HG02798 (cell line): ENCODE results near the gene ZGRF1.

Source experiments
- ATAC-seq: cut with Tn5 transposase; IDR thresholded peaks from one replicate; pipeline ENCODE4 v1.9.1; 2021; ENCODE audit warnings: mild to moderate bottlenecking; ENCODE audit not compliant: unreplicated experiment, poor library complexity

ZGRF1 gene

DNA sequence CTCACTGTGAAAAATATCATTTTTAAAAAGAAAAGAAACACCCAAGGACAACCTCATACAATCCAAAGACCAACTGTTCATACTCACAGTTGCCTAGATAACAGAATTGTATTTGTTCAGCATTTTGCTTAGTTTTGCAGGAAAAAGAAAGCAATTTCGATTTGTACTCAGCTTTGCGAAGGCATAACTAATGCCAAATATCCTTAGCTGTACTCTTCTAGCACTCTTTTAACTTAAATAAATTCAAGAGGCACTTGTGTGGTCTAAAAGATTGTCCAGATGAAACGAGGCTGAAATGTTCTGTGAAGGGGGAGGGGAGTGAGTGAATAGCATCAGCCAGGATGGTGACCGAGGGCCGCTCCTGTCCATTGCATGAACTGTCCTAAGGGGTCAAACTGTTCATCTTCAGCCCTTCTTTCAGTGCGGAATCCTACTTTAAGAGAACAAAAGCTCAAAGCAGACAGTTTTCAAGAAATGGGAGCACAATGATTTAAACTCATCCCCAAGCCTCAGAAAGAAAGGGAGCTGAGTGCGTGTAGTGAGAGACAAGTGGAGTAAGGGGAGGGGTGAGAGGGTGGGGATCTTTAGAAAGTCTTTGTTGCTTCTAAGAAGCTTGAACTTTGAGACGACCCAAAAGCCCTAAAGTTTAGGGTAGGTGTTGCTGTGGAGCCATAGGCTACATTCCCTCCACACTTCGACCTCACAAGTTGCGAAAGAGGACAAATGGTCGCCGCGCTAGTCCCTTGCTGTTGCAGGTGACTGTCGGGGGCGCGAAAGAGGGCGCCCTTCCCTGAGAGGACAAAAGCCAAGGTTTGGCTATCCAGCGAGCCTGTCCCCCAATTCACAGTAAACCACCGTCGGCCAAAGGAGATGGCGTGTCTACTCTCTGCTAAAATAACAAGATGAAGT lies 116.8 kb downstream of the ZGRF1 start:
- ATAC-seq, result no peak

DNA sequence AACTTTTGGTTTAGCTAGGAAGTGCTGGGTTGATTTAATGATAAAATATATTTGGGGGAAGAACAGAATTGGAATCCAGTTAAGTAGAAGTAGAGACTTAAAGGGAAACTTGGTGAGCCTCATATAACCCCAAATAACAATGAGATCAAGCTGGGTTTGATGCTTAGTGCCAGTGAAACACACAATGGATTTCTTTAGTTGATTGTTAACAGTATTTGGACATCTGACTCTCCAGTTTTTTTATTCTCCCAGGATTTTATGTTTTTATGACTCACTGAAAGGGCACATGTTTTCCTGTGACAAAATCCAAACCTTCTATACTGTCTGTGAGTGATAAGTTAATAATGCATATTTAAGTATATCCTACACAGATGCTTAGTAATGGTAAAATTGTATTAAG lies 118.0 kb downstream of the ZGRF1 start:
- no peak for ATAC-seq

DNA sequence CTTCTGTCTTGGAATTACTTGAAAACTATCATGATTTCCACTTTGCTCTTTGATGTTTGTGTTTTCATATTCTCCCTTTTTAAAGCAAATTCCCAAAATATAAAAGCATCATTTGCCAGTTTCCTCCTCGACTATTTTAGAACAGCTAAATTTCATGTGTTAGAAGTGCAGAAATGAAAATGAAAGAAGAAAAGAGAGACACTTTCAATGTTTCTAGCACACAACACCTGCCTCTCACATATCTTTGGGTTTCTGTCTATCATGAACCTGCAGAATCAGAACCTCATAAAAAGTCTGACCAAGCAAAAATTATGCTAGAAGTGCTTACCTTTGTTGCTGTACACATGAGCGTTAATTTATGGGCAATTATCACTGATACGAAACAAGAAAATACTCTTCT lies 118.8 kb downstream of the ZGRF1 start:
- no peak for ATAC-seq

DNA sequence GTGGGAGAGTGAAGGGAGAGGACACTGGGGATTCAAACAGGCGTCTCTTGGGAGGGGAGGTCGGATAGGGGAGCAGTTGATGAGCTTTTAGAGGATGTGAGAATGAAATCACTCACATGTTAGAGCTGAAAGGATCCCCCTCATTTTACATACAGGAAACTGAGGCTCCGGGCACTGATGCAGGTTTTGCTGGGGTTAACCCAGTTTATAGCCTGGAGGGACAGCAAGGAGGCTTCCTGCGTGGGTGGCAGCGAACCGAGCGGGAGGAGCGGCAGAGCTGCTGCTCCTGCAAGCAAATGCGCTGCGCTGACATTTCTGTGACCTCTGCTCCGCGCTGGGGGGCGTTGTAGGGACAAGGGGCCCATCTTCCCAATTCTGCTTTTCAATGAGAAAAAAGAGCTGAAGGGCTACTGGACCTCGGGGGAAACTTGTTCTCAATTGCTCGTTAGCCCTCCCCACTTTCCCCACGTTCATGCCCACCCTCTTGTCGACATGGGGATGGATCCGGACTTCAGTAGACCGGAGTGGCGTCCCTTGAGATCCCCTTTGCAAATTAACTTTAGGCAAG lies 119.6 kb downstream of the ZGRF1 start:
- peak; percentile 20 for ATAC-seq

DNA sequence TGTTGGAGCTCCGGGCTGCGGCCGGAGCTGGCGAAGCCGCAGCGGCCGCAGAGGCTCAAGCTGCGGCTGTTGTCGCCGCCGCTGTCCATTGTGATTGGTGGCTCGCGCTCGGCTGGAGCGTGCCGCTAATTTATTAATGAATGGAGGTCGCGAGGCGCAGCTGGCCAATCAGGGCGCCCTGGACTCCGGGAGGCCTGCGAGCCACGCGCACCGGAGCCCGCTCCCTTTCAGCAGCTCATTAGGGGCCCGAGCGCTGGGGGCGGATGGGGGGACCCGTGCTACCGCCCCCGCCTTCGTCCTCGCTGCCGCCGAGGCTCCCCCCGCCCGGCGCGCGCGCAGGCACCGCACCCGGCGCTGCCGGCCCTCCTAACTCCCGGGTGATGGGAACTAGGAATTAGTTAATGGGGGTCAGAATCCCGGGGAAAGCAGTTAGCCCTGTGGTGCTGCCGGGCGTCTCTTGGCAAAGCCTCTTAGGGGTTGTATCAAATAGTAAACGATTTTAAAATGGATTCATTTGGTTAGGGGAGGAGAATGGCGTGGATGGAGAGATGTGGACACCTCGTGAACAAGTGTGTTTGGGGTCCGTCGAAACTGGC lies 120.1 kb downstream of the ZGRF1 start:
- peak; percentile 22 for ATAC-seq

DNA sequence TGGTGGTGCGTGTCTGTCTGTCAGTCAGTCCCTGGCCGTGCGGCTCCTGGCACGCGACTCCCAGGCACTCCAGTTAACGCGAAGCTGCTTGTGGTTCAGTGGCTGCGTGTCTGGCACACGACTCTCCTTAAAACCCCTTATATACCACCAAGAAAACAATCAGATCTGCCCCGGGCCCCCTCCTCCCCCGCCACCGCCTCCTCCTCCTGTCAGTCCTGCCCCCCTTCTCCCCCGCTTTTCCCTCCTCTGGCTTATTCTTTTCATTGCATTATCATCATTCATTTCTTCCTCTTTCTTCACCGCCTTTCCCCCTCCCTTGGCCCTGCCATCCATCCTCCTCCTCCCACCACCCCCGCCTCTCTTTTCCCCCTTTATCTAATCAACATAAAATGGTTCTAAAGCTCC lies 120.6 kb downstream of the ZGRF1 start, which contains the start of gene NEUROG2:
Gene NEUROG2 (minus strand): TSS at position 115 of the 405 bp plus-strand sequence. CDS start 705 bp downstream, outside the sequence.
- ATAC-seq, result no peak

DNA sequence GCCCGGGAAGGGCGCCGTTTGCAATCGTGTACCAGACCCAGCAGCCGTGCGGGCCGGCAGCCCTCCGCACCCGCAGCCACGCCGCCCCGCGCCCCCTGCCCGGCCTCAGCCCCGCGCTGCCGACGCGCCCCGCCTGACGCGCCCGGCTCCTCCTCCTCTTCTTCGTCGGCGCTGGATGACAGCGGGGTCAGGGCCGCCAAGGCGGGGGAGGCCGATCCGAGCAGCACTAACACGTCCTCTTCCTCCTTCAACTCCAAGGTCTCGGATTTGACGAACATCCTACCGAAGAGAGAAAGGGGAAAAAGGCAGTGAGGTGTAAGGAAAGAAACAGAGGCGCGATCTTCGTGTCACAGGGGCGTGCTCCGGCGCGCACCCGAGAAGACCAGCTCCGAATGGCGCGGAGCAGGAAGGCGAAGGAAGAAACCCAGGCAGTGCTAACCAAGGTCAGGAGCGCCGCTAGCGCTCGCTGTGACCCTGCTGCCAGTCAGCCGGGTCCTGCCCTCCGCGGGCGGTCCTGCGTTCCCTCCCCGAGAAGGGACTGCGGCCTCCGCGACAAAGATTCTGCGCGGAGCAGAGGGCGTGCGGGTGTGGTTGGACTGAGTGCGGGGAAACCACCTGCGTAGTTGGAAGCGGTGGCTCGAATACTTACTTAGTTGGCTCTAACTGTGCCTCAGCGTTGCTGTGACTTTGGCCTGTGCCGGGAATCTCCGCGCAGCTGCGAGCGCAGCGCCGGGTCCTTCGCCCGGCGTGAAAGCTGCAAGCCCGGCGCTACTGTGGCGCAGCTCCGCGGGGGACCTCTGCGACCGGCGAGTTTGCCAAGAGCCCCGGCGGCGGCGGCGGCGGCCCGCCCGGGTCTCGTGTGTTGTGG lies 121.3 kb downstream of the ZGRF1 start:
- ATAC-seq, result peak; percentile 42

DNA sequence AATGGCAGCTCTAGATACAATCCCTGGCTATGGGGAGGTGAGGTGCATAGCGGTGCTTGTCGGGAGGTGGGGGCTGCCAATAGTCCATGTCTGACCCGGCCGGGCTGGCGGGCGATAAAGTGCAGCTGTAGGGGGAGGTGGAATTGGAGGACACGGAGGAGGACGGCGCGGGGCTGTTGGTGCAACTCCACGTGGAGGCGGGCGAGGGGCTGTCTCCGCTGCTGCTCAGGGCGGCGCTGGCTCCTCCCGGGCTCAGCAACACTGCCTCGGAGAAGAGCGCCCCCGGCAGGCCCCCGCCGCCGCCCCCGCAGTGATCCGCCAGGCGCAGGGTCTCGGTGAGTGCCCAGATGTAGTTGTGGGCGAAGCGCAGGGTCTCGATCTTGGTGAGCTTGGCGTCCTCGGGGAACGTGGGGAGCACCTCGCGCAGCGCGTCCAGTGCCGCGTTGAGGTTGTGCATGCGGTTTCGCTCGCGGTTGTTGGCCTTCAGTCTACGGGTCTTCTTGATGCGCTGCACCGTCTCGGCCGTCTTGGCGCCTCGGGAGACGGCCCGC lies 122.0 kb downstream of the ZGRF1 start:
- ATAC-seq, result peak; percentile 14

DNA sequence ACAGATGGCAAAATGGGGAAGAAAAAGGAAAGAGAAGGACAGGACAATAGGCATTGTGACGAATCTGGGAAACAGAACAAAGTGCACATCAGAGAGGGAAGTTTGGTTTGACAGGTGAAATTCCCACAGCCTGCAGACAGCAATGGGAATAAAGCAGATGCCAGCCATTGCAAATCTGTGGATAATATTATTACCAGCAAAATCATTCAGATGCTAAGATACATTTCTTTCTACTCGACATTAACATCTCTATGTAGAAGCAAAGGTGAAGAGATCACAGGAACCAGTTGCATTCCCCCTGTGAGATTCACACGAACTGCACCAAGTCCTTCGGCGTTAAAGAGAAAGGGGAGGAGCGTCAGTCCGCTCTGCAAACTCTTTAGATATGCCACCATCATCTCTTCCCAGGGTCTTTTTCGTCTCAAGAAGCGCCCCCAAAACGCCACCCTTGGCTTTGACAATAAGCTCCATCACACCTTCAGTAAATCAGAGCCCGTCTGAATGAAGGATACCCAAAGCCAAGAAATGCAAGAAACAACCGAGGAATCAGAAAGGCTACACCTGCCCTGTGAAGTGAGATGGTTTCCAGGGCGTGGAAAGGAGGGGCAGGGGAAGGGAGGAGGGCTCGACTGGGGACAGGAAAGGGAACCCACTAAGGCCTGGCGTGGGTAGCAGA lies 122.6 kb downstream of the ZGRF1 start:
- ATAC-seq, result peak; percentile 21

DNA sequence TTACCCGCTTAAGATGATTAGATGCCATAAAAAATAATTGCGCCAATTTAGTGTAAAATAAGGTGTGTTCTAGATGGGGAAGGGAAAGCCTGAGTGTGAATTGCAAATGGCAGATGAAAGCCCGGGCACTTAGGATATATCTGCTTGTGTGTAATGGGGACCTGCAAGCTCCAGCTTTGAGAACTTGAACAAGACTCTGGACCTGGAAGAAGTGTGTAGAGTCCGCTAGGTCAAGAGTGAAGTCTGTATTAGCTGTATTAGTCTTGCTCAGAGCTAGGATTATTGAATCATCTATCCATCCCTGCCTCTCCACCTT lies 124.9 kb downstream of the ZGRF1 start:
- no peak for ATAC-seq

DNA sequence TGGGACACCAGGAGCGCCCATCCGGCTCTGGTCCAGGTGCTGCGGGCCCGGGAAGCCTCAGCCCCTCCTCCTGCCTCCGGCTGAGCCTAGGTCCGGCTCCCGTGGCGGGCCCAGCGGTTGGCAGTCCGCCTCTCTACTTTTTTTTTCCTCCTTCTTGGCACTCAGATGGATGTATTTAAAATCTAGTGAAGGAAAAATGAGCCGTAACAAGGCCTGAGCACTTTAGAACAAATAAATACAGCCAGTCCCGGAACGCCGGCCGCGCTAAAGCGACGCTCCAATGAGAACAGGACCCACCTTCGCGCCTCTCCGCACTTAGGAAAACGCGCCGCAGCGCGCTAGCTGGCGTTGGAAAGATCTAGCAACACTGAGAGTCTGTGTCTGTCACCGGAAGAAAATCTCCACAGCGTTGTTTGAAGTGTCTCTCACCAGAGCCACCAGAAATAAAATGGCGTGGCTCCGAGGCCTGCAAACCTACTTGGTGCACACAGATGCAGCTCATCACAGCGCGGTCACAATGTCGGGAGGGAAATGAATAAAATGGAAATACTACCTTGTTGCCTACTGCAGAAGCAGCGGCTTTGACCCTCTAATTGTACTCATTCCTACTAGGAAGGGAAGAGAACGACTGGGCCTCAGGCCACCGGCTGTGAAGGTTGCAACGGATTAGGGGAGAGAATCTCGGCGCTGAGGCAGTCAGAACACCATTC lies 125.5 kb downstream of the ZGRF1 start:
- ATAC-seq, result no peak

DNA sequence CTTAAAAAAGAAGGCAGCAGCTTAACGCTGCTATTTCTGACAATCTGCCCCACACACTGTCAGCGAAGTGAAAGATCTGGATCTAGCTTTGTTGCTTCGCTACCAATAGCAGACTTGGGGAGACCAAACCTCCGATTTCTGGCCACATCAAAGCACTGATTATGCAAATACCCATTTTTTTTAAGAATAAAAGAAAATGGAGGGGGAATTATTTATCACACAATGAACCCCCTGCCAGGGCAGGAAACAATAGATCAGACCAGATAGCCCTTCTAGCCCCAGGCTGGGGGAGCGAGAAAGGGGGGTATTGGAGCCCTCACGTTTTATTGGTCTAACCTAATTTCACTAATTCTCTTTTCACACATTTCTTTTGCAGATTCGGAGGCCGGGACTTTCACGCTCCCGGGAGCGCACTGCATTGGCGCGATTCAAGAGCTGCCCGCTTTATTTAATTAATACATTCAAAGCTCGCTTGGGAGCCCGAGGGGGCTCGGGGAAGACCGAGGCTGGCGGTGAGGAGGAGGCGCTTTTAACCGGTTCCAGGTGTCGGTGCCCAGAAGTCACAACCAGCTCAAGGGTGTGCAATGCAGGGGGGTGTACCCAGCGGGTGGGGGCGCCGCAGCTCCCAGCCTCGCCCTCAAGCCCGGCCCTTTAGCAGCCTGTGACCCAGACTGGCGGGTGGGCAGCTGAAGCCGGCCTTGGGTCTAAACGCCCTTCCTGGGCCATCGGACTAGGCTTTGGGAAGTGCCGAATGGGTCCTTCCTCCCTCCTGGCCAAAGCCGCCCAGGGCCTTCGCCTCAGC lies 126.2 kb downstream of the ZGRF1 start:
- no peak for ATAC-seq

DNA sequence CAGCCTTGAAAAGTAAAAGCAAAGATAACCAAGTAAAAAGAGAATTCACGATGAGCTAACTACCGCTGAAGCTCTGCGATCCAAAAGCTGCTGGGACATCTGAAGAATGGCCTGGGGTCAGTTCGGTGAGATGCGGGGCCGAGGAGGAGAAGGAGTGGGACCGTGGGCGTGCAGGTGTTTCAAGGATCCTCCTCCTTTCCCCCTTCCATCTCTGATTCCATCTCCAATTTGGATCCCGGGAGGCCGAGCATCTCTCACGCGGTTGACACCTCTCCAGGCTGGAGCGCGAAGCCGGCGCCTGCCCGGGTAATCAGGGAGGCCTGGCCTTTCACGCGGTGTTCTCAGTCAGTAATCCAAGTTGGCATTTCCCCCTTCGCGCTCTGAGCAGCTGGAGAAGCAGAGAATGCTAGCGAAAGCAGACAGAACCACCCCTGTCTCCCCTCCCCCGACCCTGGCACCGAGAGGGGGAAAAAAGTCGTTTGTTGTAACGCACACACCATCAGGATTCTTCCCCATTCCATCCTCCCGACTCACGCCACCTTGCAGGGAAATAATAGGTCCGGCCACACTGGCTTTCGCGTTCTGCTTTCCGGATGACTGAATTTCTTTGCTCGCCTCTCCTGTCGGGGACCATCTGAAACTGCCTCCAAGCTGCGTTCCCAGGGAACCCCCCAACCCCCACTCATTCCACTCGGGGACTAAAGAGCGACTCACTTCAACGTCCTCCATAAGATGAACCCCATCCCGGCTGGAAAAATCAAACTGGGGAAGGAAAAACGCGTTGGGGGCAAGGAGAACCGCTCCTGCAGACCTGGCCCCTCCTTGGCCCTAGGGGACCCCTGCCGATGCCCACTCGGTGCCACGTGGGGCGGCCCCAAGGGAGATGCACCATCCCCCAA lies 127.2 kb downstream of the ZGRF1 start:
- ATAC-seq, result no peak

DNA sequence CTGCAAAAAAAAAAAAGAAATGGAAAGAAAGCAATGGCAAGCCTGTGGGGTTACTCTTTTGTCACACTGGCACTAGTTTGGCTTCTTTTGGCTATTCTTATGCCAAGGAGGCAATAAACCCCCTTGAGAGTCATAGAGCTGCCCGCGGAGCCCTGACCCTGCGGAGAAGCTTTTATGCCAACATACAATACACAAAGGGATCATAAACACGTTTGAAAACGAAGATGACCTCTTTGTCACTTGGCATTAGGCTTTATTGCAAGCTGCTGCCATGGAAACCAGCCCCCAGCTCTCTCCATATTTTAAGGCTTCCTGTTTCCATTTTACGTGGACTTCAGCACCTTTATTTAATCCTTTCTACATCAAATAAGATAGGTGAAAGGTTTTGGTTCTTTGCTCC lies 128.4 kb downstream of the ZGRF1 start:
- ATAC-seq, result no peak

DNA sequence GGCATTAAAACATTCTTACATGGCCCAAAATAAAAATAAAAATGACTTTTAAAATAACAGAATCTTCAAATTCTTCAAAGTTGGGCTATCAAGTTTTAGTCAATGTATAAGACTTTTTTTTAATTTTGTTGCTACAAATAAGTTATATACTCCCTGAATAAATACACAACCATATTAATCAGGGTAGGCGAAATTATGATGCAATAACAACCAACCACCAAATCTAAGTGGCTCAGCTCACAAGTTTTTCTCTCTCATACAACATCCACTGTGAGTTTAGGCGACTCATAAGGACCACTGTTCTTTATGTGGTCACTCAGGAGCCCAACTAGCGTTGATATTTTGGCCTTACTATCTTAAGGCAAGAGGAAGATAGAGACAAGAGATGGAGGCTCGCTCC lies 131.9 kb downstream of the ZGRF1 start:
- ATAC-seq, result no peak

DNA sequence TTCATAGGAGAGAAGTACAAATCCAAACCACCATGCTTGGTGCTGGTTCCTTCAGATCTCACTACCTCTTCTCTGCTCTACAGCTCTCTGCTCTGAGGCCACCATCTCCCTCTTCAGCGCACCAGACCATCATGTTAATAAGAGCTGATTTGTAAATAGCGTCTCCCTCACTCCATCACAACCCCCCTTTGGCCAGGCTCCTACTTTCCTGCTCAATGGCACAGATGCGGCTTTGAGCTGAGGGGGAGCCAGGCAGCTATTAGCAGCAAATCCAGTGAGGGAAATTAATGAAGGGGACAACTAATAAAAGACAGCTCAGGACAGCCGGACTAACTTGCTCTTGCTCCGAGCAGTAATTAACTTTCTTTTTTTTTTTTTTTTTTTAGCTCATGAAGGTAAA lies 133.8 kb downstream of the ZGRF1 start:
- ATAC-seq, result no peak

DNA sequence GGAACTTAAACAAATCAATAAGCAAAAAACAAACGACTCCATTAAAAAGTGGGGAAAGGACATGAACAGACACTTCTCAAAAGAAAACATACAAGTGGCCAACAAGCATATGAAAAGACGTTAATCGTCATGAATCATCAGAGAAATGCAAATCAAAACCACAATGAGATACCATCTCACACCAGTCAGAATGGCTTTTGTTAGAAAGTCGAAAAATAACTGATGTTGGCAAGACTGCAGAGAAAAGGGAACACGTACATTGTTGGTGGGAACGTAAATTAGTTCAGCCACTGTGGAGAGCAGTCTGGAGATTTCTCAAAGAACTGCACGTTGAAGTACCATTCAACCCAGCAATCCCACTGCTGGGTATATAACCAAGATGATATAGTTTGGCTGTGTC lies 144.4 kb downstream of the ZGRF1 start:
- ATAC-seq, result no peak
